ENCODE data around the gene CASP4.
"Not testable (repeated sequence)": the region's sequence is repeated elsewhere in the genome, so short reads cannot be mapped to it uniquely, and the experiment has no call there.

CASP4 gene

DNA sequence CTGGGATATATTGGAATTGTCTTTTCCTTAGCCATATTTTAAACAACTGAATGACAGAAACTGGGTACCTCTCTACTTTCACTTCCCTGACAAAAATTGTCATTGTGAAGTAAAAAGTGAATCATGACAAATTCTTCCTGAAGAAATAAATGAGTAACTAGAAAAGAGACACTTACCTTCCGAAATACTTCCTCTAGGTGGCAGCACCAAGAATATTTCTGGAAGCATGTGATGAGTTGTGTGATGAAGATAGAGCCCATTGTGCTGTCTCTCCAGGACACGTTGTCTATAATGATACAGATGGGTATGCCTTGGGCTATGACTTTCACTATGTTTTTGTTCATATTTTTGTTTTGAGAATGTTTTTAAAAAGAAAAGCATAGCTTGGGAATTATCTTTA lies 21.5 kb downstream of the CASP4 start:
- DNase-seq: peak; percentile 42

DNA sequence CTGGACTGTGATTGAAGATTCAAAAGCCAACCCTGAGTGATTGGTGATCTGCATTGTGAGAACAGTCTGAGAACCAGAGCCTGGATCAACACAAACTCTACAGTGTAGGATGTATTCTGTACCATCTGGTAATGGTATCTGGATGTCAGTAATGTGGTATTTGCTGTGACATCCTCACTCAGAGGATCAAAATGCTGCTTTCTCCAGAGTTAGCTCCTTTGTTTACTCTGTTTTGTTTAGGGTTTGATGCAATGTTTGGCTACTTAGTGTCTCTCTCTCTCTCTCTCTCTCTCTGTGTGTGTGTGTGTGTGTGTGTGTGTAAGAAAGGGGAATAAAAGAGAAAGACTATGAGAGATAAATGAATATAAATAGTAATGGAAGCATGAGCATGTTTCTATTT lies 24.3 kb downstream of the CASP4 start:
- no peak for DNase-seq

GRCh38 chr11:104943561-104943960 lies 24.8 kb downstream of the CASP4 start:
- DNase-seq: no peak

DNA sequence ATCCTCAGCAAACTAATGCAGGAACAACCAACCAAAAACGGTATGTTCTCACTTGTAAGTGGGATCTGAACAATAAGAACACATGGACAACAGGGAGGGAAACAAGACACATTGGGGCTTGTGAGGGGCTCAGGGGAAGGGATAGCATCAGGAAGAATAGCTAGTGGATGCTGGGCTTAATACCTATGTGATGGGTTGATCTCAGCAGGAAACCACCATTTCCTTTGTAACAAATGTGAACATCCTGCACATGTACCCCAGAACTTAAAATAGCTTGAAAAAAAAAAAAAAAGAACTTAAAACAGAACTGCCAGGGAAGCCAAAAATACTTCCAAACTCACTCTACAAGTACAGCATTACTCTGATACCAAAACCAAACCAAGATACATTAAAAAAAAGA lies 33.8 kb downstream of the CASP4 start:
- DNase-seq: no peak

- DNase-seq: not testable (repeated sequence)
Observed at GRCh38 chr11:104934073-104934472, 34.3 kb downstream of the CASP4 start.

DNA sequence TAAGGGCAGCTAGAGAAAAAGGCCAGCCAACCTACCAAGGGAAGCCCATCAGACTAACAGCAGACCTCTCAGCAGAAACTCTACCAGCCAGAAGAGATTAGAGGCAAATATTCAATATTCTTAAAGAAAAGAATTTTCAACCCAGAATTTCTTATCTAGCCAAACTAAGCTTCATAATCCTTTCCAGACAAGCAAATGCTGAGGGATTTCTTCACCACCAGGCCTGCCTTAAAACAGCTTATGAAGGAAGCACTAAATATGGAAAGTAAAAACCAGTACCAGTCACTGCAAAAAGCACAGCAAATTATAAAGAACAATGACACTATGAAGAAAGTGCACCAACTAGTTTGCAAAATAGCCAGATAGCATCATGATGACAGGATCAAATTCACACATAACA lies 39.6 kb downstream of the CASP4 start:
- DNase-seq: no peak

- no peak for DNase-seq
Observed at GRCh38 chr11:104926771-104927611, 41.4 kb downstream of the CASP4 start.

- no peak for DNase-seq
Observed at GRCh38 chr11:104925850-104926249, 42.5 kb downstream of the CASP4 start.

GRCh38 chr11:104918113-104918824 lies 50.1 kb downstream of the CASP4 start:
- DNase-seq: no peak

DNA sequence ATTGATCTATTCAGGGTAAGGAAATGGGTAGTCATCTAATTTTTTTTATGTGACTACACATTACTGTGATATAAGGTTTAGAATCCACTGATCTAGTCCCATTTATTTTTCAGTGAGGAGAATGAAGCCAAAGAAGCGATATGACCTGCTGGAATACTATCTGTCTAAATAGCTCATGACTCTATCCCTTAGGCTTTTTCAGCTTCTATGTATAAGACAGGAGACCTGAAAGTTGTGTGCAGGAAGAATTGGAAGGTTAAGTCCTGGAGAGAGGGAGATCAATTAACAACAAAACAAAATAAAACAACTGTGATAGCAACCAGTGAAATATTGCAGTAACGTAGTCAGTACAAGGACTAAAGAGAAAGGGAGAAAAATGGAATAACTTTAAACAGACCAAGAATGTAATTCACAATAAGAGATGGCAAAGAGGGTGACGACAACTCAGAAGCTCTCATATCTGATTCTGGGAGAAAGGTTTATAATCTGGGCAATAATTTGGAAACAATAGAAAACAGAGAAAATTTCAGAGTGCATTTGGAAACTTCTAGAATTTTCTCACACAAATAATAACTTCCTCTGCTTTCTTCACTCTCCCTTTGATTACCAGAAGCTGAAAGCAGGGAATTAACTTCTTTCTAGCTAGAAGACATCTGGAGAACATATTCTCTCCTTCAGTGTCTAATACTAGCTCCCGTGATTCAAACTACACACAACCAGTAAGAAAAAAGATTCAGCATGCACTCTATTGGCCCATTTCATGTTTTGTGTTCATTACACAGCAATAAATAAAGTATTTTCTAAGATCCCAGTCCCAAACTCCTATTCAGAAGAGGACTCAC lies 50.9 kb downstream of the CASP4 start:
- DNase-seq: no peak

DNA sequence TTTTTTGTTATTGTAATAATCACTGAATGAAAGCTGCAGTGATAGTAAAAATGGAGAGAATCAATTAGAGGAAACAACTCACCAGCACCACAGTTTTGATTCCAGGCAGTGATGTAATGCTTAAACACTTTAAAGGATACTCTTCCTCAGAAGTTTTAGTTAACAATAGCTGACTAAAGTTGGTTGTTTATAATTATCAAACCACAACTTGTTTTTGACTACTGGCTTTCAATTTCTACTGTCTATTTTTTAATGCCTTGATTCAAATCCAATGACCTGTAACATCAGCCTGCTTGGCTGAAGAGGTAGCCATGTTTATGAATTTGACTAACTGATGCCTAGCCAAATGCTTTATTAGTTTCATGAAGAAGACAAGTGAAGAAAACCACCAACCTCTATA lies 51.9 kb downstream of the CASP4 start:
- DNase-seq: no peak

GRCh38 chr11:104912102-104912501 lies 56.3 kb downstream of the CASP4 start:
- DNase-seq: no peak

- DNase-seq: no peak
Observed at GRCh38 chr11:104908186-104908531, 60.2 kb downstream of the CASP4 start.

- no peak for DNase-seq
Observed at GRCh38 chr11:104907521-104908185, 60.7 kb downstream of the CASP4 start.

DNA sequence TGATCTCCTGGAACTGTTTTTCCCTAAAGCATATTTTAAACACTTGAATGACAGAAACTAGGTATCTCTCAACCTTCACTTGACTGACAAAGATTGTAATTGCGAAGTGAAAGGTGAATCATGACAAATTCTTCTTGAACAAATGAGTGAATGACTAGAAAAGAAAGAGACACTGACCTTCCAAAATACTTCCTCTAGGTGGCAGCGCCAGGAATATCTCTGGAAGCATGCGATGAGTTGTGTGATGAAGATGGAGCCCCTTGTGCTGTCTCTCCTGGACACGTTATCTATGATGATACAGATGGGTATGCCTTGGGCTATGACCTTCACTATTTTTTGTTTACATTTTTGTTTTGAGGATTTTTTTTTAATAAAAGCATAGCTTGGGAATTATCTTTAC lies 63.1 kb downstream of the CASP4 start:
- DNase-seq: no peak

- no peak for DNase-seq
Observed at GRCh38 chr11:104899226-104899625, 69.1 kb downstream of the CASP4 start.

- DNase-seq: no peak
Observed at GRCh38 chr11:104898685-104899013, 69.7 kb downstream of the CASP4 start.

DNA sequence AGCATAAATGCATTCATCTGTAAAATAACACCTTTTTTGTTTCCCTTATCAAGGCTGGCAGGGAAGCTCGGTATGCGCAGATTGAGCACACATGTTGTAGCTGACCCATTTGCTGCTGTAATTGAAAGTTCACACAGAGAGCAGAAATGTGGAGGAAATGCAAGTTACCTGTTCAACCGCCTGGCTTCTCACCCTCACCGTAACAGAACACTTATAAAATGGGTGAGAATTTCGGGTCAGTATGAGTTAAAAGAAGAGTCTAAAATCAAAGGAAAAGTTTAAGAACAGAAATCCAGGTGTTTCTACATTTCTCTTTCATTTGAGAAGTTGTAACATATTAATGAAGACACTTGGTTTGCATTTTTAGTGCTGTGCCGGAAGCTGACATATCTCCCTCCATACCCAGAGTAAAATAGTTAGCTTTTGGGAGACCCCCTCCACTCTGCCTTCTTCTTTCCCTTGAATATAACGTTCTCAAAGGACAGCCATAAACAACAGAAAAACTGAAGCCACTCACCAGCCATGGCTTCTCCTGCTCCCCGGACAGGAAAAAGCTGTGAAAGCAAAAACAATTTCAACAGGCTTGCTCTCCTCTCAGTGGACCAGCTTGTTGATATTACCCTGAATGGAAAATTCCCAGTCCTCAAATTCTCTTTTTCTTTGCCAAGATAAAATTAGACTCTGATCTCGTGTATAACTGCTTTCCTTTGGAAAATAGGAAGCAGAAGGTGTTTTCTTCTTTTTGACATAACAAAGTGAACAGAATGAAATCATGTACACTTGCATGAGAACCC lies 70.3 kb downstream of the CASP4 start, which contains the start of gene CASP12:
Gene CASP12, minus strand, starts transcription at position 570 of the 794 bp plus-strand sequence.
- DNase-seq: no peak

DNA sequence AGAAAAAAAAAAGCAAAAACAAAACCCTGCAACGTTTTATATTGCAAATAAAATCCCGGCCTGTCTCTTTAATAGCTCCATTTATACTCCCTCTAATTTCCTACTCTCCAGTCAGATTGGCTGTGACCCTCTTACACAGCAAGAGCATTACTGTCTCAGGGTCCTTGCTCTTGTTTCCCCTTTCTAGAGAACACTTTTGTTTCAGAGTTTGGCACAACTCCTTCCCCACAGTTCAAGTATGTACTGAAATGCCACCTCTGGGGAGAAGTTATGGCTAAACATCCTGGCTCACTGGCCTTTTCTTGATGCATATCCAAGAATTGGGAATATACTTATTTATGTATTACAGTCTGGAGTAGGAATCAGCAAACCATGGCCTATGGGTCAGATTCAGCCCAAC lies 72.7 kb downstream of the CASP4 start:
- no peak for DNase-seq

- no peak for DNase-seq
Observed at GRCh38 chr11:104893876-104894275, 74.5 kb downstream of the CASP4 start.
